Heart right ventricle (tissue), 16 donors: Measurements from ENCODE around the gene DENND2D. TPM values are rescaled to one million over a fixed set of nuclear protein-coding genes. Genes with fewer than 3 reads are reported as not detected.

Experiments
- ATAC-seq, 8 donors: fragments of 200-7000 bp; cut with Tn5 transposase; one replicate each; pipeline ENCODE4 v1.9.1; 2020; ENCODE audit warnings: mild to moderate bottlenecking in 8 of 8, moderate library complexity in 8 of 8, moderate number of reproducible peaks in 1 of 8
- DNase-seq, 2 donors: peaks; one replicate each; pipeline ENCODE4 v3.0.0-alpha.2; 2020
- H3K27ac ChIP-seq, 10 donors: fragments of 200-600 bp; sonication (generic) in 2 of 10; one replicate each; pipeline versions ENCODE4 v1.5.0 to v1.8.0; 2020 to 2022; ENCODE audit warnings: mild to moderate bottlenecking in 3 of 10
- H3K27me3 ChIP-seq, 7 donors: fragments of 200-600 bp; one replicate each; pipeline ENCODE4 v1.8.0; 2021 to 2022; ENCODE audit warnings: mild to moderate bottlenecking in 2 of 7
- H3K36me3 ChIP-seq, 9 donors: fragments of 200-600 bp; sonication (generic) in 1 of 9; one replicate each; pipeline versions ENCODE4 v1.5.0 to v1.8.0; 2020 to 2022; ENCODE audit warnings: mild to moderate bottlenecking in 2 of 9
- H3K4me1 ChIP-seq, 9 donors: fragments of 200-600 bp; sonication (generic) in 1 of 9; one replicate each; pipeline versions ENCODE4 v1.5.0 to v1.8.0; 2020 to 2022; ENCODE audit warnings: mild to moderate bottlenecking in 4 of 9
- H3K4me3 ChIP-seq, 10 donors: fragments of 200-600 bp; sonication (generic) in 2 of 10; one replicate each; pipeline versions ENCODE4 v1.5.0 to v1.8.0; 2020 to 2022; ENCODE audit warnings: mild to moderate bottlenecking in 7 of 10, moderate library complexity in 2 of 10
- H3K9me3 ChIP-seq, 11 donors: fragments of 200-600 bp in 10 of 11; sonication (generic) in 2 of 11; one replicate each; pipeline versions ENCODE4 v1.5.0 to v1.8.0; 2013 to 2022; ENCODE audit warnings: mild to moderate bottlenecking in 2 of 11, control low read depth in 1 of 11, moderate library complexity in 1 of 11
- CTCF ChIP-seq, 9 donors: fragments of 200-600 bp; sonication (generic) in 2 of 9; IDR thresholded peaks; one replicate each; pipeline versions ENCODE4 v1.5.0 to v1.8.0; 2021 to 2022; ENCODE audit warnings: antibody characterized with exemption in 9 of 9, mild to moderate bottlenecking in 5 of 9, moderate library complexity in 1 of 9
- WGBS, 2 donors: extraction: QIAGEN DNeasy Blood & Tissue Kit; methylation state at CpG; one replicate each; pipeline ENCODE4 v1.1.7; 2013; ENCODE audit warnings: inconsistent platforms in 1 of 2; 5-methylcytosine and 5-hydroxymethylcytosine counted together
- intact Hi-C, 10 donors: fragments of 100-400 bp; cut with DNase I; formaldehyde crosslinking; loops; one replicate each; pipeline versions ENCODE4 v1.11.1 to v1.14.2; 2022
- polyA plus RNA-seq, 2 donors: library from polyadenylated mRNA; stranded (reverse); fragments of 200-250 nt; gene quantifications; one replicate each; pipeline ENCODE4 v1.2.3, GENCODE V29; 2013
- total RNA-seq, 10 donors: library from RNA; stranded (reverse); fragmentation: NEBNext Ultra II Directional in 3 of 10; extraction: Animal tissue kit (Norgen Biotek cat#: 25700) in 3 of 10; gene quantifications; one replicate each; pipeline versions ENCODE4 v1.2.1 to v1.2.4, GENCODE V29; 2021 to 2023
- donor health status: Arrhythmogenic right ventricular cardiomyopathy.
- donor health status: ischemic (EF 13 %, LVEDD 7.1; RV severe dilation, severe dysfunction).
- donor health status: healthy with polysubstance abuse.
- donor health status: DM: no; HTN: yes; CAD: no.
- donor health status: DM: no; HTN: no; CAD: no.
- donor health status: ischemic (EF 25% LVEDD 6.9; RV normal size, moderate dysfunction).
- donor health status: ischemic (EF 25% LVEDD 5.7; RV mildly dilated, moderate dysfunction).
- donor health status: healthy.
- donor health status: DM: yes; HTN: yes; CAD: no.
- donor health status: Ischemic cardiomyopathy.
- donor health status: ischemic (EF 35%, LVEDD 5.7; RV mildly dilated, moderate dysfunction).
- donor health status: nonischemic (EF 11% LVEDD 7.7; RV severe dilation, severe dysfunction).
- donor health status: DM: yes; HTN: yes; CAD: no.
- donor health status: PGD.
- donor health status: ischemic (EF 29% LVEDD 5.4; RV normal size, mild dysfunction).
- donor health status: nonischemic (EF 23%, LVEDD 6.1; RV moderate dilation, normal function).

The DENND2D gene
- total and polyA plus RNA-seq, 12 donors: 0.46 to 11.9 (median 1.0) TPM

DNA sequence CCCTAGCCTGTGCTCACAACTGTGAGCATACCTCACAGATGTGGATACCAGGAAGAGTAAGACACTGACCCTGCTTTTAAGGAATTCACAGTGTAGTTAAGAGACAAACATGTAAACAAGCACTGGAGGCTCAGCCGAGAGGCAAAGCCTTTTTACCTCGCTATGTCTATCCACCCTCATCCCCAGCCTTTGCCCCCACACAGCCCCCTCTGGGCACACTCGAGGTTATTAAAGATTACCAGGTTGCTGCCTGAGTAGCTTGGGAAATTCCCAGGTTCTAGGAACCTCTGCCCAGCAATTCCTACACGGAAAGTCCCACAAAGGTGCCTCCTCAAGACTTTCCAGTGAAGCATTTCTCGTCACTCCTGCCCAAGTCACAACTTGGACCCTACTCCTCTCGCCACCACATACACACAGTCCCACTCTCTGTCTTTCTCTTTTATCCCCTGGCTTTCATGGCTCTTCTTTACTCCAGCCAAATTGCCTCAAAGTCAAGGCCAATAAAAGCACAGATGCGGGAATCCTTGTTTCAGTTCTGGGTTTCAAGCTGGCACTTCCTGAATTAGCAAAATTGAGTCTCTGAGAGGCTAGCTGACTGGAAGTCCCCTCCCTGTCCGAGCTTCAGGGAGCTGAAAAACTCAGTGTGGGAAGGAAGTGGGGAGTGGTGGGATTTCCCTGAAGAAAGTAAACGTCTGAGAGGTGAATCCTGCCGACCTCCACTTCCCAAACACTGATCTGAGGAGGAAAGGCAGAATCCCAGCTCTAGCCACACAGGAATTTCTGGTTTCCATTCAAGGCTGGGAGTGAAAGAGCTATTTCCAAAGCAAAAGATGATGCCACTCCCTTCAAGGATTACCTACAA, 7.6 kb downstream of the DENND2D start:
- no peaks in the 10 kb centered on the region for H3K9me3 ChIP-seq
- WGBS, 2 donors: 55 to 60% methylated on average over 10 of the region's 10 CpGs
- no peak for TF ChIP-seq CTCF (IDR thresholded peaks at IDR 0.05)
- ATAC-seq (peak in 3 of 8 donors; percentile 31 to 46 (median 31)), DNase-seq (no peak)
- intact Hi-C loops: no loop called here
- H3K4me1 ChIP-seq: peaks cover 0 to 83% (median 0%) of the 10 kb centered on the region in 9 donors
- peak overlapping the region in 1 of 10 donors; percentile 6 for H3K4me3 ChIP-seq
- peaks cover 0 to 83% (median 5%) of the 10 kb centered on the region in 9 donors for H3K36me3 ChIP-seq
- H3K27me3 ChIP-seq: no peaks in the 10 kb centered on the region
- peak overlapping the region in 4 of 10 donors; percentile 35 to 84 (median 40) for H3K27ac ChIP-seq

GRCh38 chr1:111192074-111192473, 8.4 kb downstream of the DENND2D start:
- no peak for ATAC-seq
- intact Hi-C loops: no loop called here
- WGBS, 2 donors: 96 to 97% methylated on average over 5 of the region's 5 CpGs

DNA sequence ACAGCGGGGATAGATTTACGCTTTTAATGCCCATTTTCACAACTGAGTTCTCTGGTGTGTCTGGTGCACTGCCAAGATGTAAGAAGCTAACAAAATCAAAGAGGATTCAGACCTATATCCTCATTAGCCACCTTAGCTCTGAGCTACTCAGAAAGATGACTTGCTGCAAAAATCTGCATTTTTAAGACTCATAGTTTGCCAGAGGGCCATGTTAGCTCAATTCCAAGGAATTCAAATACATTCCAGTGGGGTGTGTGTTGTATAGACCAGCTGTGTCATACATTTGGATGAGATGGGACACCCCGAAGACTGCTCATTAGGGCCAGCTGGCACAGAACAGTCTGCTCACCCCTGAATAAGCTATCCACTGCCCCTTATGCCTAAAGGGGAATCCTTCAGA, 8.9 kb downstream of the DENND2D start:
- no peak for TF ChIP-seq CTCF (IDR thresholded peaks at IDR 0.05)
- intact Hi-C loops: no loop called here
- Histone ChIP-seq H3K4me3 (no peak overlapping the region), H3K27ac (peak overlapping the region in 2 of 10 donors; percentile 7 to 84), H3K9me3 (no peaks in the 10 kb centered on the region), H3K27me3 (no peaks in the 10 kb centered on the region), H3K36me3 (peaks cover 0 to 84% (median 17%) of the 10 kb centered on the region in 9 donors), H3K4me1 (peaks cover 0 to 69% (median 0%) of the 10 kb centered on the region in 9 donors)
- no peak for ATAC-seq
- 57 to 84% methylated on average over 3 of the region's 3 CpGs for WGBS, 2 donors
- no peak for DNase-seq

More at GRCh38 chr1:111192074-111192473, 8.4 kb downstream of the DENND2D start:
- Histone ChIP-seq H3K4me1 (peaks cover 0 to 75% (median 0%) of the 10 kb centered on the region in 9 donors), H3K9me3 (no peaks in the 10 kb centered on the region), H3K36me3 (peaks cover 0 to 84% (median 11%) of the 10 kb centered on the region in 9 donors), H3K27ac (peak overlapping the region in 2 of 10 donors; percentile 38 to 84), H3K4me3 (no peak overlapping the region), H3K27me3 (no peaks in the 10 kb centered on the region)
- DNase-seq: no peak
- TF ChIP-seq CTCF (IDR thresholded peaks at IDR 0.05): no peak

DNA sequence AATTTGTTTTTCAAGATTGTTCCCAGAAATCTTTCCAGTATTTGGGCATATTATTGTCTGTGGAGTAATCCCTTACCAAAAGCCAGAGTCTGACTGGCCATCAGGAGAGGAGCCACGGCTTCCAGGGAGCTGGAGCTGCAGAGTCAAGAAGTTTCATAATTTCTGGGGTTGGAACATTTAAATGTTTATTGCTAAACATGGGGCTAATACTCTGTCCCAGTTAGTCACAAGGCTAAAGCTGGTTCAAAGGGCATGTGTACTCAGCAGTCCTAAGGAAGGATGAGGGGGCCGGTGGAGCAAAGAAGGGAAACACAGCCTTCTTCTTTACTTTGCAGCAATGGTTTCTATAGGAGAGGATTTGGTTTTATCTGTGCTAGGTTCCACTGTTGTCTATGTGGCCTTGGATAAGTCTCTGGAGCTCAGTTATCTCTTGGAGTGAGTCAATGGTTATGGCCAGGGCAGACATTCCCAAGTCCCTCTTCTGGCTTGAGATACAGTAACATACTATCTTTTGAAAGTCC, 9.5 kb downstream of the DENND2D start:
- H3K4me3 ChIP-seq: no peak overlapping the region
- no peak for TF ChIP-seq CTCF (IDR thresholded peaks at IDR 0.05)
- no peaks in the 10 kb centered on the region for H3K27me3 ChIP-seq
- H3K27ac ChIP-seq: peak overlapping the region in 2 of 10 donors; percentile 7 to 84
- intact Hi-C loops: no loop called here
- H3K9me3 ChIP-seq: no peaks in the 10 kb centered on the region
- ATAC-seq: peak in 4 of 8 donors; percentile 19 to 80 (median 30)
- DNase-seq: no peak
- 82 to 89% methylated on average over 2 of the region's 2 CpGs for WGBS, 2 donors
- peaks cover 0 to 67% (median 0%) of the 10 kb centered on the region in 9 donors for H3K4me1 ChIP-seq
- peaks cover 0 to 84% (median 22%) of the 10 kb centered on the region in 9 donors for H3K36me3 ChIP-seq
